PC-3 (cell line): Measurements from ENCODE around the gene ADCY5.

Source experiments
- EZH2 ChIP-seq: fragments of 300-600 bp; sonication (generic); IDR thresholded peaks from one replicate; pipeline ENCODE4 v1.6.1; 2017; ENCODE audit warnings: antibody characterized with exemption, mild to moderate bottlenecking, low read length; ENCODE audit not compliant: unreplicated experiment
- TF ChIP-seq, protein P1 (sequence below): fragments of 300-600 bp; sonication (generic); conservative IDR thresholded peaks from 2 replicates; pipeline ENCODE4 v1.5.1; 2017; ENCODE audit warnings: antibody characterized with exemption, low read depth, mild to moderate bottlenecking, low read length

DNA sequence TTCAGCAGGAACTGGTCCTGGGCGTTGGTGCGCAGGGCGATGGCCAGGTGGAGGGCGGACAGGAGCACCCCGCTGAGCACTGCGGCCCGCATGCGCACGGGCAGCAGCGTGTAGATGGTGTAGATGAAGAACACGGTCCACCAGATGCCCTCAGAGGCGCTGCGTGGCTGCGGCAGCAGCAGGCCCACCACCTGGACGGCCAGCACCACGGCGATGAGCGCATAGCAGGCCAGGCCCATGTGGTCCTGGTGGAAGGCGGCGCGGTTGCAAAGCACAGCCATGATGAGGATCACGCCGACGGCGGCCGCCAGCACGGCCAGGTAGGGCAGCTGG lies 1.5 kb downstream of the ADCY5 start:
- TF ChIP-seq, protein P1, sequence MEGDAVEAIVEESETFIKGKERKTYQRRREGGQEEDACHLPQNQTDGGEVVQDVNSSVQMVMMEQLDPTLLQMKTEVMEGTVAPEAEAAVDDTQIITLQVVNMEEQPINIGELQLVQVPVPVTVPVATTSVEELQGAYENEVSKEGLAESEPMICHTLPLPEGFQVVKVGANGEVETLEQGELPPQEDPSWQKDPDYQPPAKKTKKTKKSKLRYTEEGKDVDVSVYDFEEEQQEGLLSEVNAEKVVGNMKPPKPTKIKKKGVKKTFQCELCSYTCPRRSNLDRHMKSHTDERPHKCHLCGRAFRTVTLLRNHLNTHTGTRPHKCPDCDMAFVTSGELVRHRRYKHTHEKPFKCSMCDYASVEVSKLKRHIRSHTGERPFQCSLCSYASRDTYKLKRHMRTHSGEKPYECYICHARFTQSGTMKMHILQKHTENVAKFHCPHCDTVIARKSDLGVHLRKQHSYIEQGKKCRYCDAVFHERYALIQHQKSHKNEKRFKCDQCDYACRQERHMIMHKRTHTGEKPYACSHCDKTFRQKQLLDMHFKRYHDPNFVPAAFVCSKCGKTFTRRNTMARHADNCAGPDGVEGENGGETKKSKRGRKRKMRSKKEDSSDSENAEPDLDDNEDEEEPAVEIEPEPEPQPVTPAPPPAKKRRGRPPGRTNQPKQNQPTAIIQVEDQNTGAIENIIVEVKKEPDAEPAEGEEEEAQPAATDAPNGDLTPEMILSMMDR, result no peak
- no peak for TF ChIP-seq EZH2
